SK-N-SH treated with all-trans-retinoic acid at 6 μM for 48 hours (cell line): Measurements from ENCODE around the gene ROBO1.

Experiments used
- ATAC-seq: fragments of 200-7000 bp; cut with Tn5 transposase; 3 replicates; pipeline ENCODE4 v1.9.1; 2020; ENCODE audit warnings: mild to moderate bottlenecking, moderate library complexity
- ARNTL ChIP-seq: fragments of 450-650 bp; formaldehyde crosslinking; IDR thresholded peaks from 2 replicates; pipeline ENCODE4 v1.5.0; 2020; ENCODE audit warnings: low read depth, mild to moderate bottlenecking, moderate library complexity, borderline replicate concordance
- BACH2 ChIP-seq: fragments of 250-450 bp; sonication (Bioruptor Pico); IDR thresholded peaks from 2 replicates; pipeline ENCODE4 v1.9.0; 2021; ENCODE audit warnings: mild to moderate bottlenecking, borderline replicate concordance
- CSDC2 ChIP-seq: fragments of 250-450 bp; sonication (Bioruptor Pico); IDR thresholded peaks from 2 replicates; pipeline ENCODE4 v1.5.0; 2020; ENCODE audit warnings: mild to moderate bottlenecking, moderate library complexity
- CSRNP3 ChIP-seq: fragments of 250-450 bp; sonication (Bioruptor Pico); IDR thresholded peaks from 2 replicates; pipeline ENCODE4 v1.5.1; 2021; ENCODE audit warnings: mild to moderate bottlenecking, moderate library complexity
- GLIS3 ChIP-seq: fragments of 250-450 bp; sonication (Bioruptor Pico); IDR thresholded peaks from 2 replicates; pipeline ENCODE4 v1.5.0; 2020; ENCODE audit warnings: mild to moderate bottlenecking, moderate library complexity
- ISL1 ChIP-seq: fragments of 250-450 bp; sonication (Bioruptor Pico); IDR thresholded peaks from 2 replicates; pipeline ENCODE4 v2.1.2; 2022; ENCODE audit warnings: mild to moderate bottlenecking, moderate library complexity
- PPARA ChIP-seq: fragments of 250-450 bp; sonication (Bioruptor Pico); IDR thresholded peaks from 2 replicates; pipeline ENCODE4 v1.5.0; 2020; ENCODE audit warnings: mild to moderate bottlenecking, borderline replicate concordance
- RARB ChIP-seq: fragments of 250-450 bp; sonication (Bioruptor Pico); IDR thresholded peaks from 2 replicates; pipeline ENCODE4 v1.8.0; 2021; ENCODE audit warnings: mild to moderate bottlenecking, moderate library complexity
- SNAI2 ChIP-seq: fragments of 250-450 bp; sonication (Bioruptor Pico); IDR thresholded peaks from 2 replicates; pipeline ENCODE4 v1.5.0; 2020; ENCODE audit warnings: mild to moderate bottlenecking, moderate library complexity
- TCF4 ChIP-seq: fragments of 250-450 bp; sonication (Bioruptor Pico); IDR thresholded peaks from 2 replicates; pipeline ENCODE4 v1.8.0; 2021; ENCODE audit warnings: mild to moderate bottlenecking, moderate library complexity, borderline replicate concordance
- TOX ChIP-seq: fragments of 250-450 bp; sonication (Bioruptor Pico); IDR thresholded peaks from 2 replicates; pipeline ENCODE4 v1.8.0; 2021; ENCODE audit warnings: mild to moderate bottlenecking, moderate library complexity, borderline replicate concordance
- ZC3H10 ChIP-seq: fragments of 250-450 bp; sonication (Bioruptor Pico); IDR thresholded peaks from 2 replicates; pipeline ENCODE4 v1.5.1; 2021; ENCODE audit warnings: mild to moderate bottlenecking, moderate library complexity
- ZFP3 ChIP-seq: fragments of 250-450 bp; sonication (Bioruptor Pico); IDR thresholded peaks from 2 replicates; pipeline ENCODE4 v1.5.0; 2020; ENCODE audit warnings: mild to moderate bottlenecking, moderate library complexity
- ZFP30 ChIP-seq: fragments of 450-650 bp; formaldehyde crosslinking; IDR thresholded peaks from 2 replicates; pipeline ENCODE4 v1.5.0; 2022; ENCODE audit warnings: mild to moderate bottlenecking, moderate library complexity
- ZNF565 ChIP-seq: fragments of 450-650 bp; formaldehyde crosslinking; conservative IDR thresholded peaks from 2 replicates; pipeline ENCODE4 v1.5.0; 2020; ENCODE audit warnings: low read depth, mild to moderate bottlenecking, moderate library complexity
- ZNF70 ChIP-seq: fragments of 450-650 bp; formaldehyde crosslinking; IDR thresholded peaks from 2 replicates; pipeline ENCODE4 v1.5.0; 2020; ENCODE audit warnings: mild to moderate bottlenecking, moderate library complexity
- ZNF8 ChIP-seq: fragments of 450-650 bp; formaldehyde crosslinking; IDR thresholded peaks from 2 replicates; pipeline ENCODE4 v1.5.0; 2020; ENCODE audit warnings: mild to moderate bottlenecking, moderate library complexity
- TF ChIP-seq, protein P1 (sequence below): fragments of 250-450 bp; sonication (Bioruptor Pico); IDR thresholded peaks from 2 replicates; pipeline ENCODE4 v1.5.0; 2020; ENCODE audit warnings: mild to moderate bottlenecking, moderate library complexity
- TF ChIP-seq, protein P2 (sequence below): fragments of 250-450 bp; sonication (Bioruptor Pico); IDR thresholded peaks from 2 replicates; pipeline ENCODE4 v1.8.0; 2021; ENCODE audit warnings: low read depth, mild to moderate bottlenecking, moderate library complexity, borderline replicate concordance
- TF ChIP-seq, protein P3 (sequence below): fragments of 250-450 bp; sonication (Bioruptor Pico); IDR thresholded peaks from 2 replicates; pipeline ENCODE4 v1.5.1; 2020; ENCODE audit warnings: low read depth, mild to moderate bottlenecking, moderate library complexity

ROBO1 gene

DNA sequence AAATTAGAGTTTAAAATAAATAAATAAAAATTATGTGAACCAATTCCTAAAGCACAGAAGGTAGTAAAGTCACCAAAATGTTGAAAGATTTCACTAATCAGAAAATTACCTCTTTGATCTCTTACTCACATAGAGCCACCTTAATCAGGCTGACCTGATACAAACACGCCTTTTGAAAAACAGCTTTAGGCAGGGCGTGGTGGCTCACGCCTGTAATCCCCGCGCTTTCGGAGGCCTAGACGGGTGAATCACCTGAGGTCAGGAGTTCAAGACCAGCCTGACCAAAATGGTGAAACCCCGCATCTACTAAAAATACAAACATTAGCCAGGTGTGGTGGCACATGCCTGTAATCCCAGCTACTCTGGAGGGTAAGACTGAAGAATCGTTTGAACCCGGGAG, 1197.3 kb downstream of the ROBO1 start (continued):
- TF ChIP-seq, protein P1, sequence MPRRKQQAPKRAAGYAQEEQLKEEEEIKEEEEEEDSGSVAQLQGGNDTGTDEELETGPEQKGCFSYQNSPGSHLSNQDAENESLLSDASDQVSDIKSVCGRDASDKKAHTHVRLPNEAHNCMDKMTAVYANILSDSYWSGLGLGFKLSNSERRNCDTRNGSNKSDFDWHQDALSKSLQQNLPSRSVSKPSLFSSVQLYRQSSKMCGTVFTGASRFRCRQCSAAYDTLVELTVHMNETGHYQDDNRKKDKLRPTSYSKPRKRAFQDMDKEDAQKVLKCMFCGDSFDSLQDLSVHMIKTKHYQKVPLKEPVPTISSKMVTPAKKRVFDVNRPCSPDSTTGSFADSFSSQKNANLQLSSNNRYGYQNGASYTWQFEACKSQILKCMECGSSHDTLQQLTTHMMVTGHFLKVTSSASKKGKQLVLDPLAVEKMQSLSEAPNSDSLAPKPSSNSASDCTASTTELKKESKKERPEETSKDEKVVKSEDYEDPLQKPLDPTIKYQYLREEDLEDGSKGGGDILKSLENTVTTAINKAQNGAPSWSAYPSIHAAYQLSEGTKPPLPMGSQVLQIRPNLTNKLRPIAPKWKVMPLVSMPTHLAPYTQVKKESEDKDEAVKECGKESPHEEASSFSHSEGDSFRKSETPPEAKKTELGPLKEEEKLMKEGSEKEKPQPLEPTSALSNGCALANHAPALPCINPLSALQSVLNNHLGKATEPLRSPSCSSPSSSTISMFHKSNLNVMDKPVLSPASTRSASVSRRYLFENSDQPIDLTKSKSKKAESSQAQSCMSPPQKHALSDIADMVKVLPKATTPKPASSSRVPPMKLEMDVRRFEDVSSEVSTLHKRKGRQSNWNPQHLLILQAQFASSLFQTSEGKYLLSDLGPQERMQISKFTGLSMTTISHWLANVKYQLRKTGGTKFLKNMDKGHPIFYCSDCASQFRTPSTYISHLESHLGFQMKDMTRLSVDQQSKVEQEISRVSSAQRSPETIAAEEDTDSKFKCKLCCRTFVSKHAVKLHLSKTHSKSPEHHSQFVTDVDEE (CRISPR knock-in tag), result no peak

GRCh38 chr3:78569804-78570203, 1198.0 kb downstream of the ROBO1 start:
- ATAC-seq, result no peak
- TF ChIP-seq ZFP30 (CRISPR knock-in tag), result no peak
- TF ChIP-seq BACH2 (CRISPR knock-in tag), result no peak
- TF ChIP-seq PPARA (CRISPR knock-in tag), result no peak
- no peak for TF ChIP-seq ZFP3 (CRISPR knock-in tag)
- TF ChIP-seq ZNF70, result no peak
- TF ChIP-seq ZNF8 (CRISPR knock-in tag), result no peak
- TF ChIP-seq ZNF565 (CRISPR knock-in tag), result no peak
- TF ChIP-seq ISL1 (CRISPR knock-in tag), result no peak
- TF ChIP-seq RARB (CRISPR knock-in tag), result no peak
- no peak for TF ChIP-seq TCF4
- TF ChIP-seq CSRNP3 (CRISPR knock-in tag), result no peak
- no peak for TF ChIP-seq TOX (CRISPR knock-in tag)
- TF ChIP-seq, protein P2, sequence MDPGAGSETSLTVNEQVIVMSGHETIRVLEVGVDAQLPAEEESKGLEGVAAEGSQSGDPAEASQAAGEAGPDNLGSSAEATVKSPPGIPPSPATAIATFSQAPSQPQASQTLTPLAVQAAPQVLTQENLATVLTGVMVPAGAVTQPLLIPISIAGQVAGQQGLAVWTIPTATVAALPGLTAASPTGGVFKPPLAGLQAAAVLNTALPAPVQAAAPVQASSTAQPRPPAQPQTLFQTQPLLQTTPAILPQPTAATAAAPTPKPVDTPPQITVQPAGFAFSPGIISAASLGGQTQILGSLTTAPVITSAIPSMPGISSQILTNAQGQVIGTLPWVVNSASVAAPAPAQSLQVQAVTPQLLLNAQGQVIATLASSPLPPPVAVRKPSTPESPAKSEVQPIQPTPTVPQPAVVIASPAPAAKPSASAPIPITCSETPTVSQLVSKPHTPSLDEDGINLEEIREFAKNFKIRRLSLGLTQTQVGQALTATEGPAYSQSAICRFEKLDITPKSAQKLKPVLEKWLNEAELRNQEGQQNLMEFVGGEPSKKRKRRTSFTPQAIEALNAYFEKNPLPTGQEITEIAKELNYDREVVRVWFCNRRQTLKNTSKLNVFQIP (CRISPR knock-in tag), result no peak
- no peak for TF ChIP-seq GLIS3

GRCh38 chr3:78565712-78566111, 1202.1 kb downstream of the ROBO1 start:
- no peak for ATAC-seq
- TF ChIP-seq, protein P3, sequence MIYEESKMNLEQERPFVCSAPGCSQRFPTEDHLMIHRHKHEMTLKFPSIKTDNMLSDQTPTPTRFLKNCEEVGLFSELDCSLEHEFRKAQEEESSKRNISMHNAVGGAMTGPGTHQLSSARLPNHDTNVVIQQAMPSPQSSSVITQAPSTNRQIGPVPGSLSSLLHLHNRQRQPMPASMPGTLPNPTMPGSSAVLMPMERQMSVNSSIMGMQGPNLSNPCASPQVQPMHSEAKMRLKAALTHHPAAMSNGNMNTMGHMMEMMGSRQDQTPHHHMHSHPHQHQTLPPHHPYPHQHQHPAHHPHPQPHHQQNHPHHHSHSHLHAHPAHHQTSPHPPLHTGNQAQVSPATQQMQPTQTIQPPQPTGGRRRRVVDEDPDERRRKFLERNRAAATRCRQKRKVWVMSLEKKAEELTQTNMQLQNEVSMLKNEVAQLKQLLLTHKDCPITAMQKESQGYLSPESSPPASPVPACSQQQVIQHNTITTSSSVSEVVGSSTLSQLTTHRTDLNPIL (CRISPR knock-in tag), result no peak
- TF ChIP-seq RARB (CRISPR knock-in tag) (no peak), SNAI2 (CRISPR knock-in tag) (no peak), ZFP30 (CRISPR knock-in tag) (no peak), CSRNP3 (CRISPR knock-in tag) (no peak), ZNF565 (CRISPR knock-in tag) (no peak), ZNF70 (no peak), ZC3H10 (CRISPR knock-in tag) (no peak), ARNTL (CRISPR knock-in tag) (no peak), PPARA (CRISPR knock-in tag) (no peak), ZNF8 (CRISPR knock-in tag) (no peak), GLIS3 (no peak)

DNA sequence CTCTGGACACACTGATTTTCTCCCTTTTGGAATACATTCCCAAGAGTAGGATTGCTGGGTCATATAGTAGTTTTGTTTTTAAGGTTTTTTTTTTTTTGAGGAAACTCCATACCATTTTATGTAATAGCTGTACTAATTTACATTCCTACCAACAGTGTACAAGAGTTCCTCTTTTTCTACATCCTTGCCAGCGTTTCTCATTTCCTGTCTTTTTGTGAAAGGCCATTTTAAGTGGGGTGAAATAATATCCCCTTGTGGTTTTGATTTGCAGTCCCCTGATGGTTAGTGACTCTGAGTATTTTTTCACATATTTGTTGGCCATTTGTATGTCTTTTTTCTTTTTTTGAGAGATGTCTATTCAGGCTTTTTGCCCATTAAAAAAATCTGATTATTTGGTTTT, 1205.5 kb downstream of the ROBO1 start:
- no peak for ATAC-seq
- TF ChIP-seq CSDC2 (CRISPR knock-in tag), result no peak
- TF ChIP-seq ZFP3 (CRISPR knock-in tag), result no peak
- TF ChIP-seq ZNF565 (CRISPR knock-in tag), result no peak
- no peak for TF ChIP-seq RARB (CRISPR knock-in tag)
- no peak for TF ChIP-seq PPARA (CRISPR knock-in tag)
- TF ChIP-seq ZC3H10 (CRISPR knock-in tag), result no peak
